HepG2 (cell line): ENCODE measurements around the gene NPHS1. TPM values are rescaled to one million over a fixed set of nuclear protein-coding genes. Genes with fewer than 3 reads are reported as not detected.
A peak's percentile ranks its signal among the peaks of the same experiment; 100 is the strongest.

Experiments used
- ARNT2 ChIP-seq: sonication (generic); formaldehyde crosslinking; IDR thresholded peaks from 2 replicates; pipeline ENCODE4 v1.8.0; 2022; ENCODE audit warnings: mild to moderate bottlenecking, low read depth, missing genetic modification reagents, moderate library complexity
- CCDC6 ChIP-seq: sonication (generic); formaldehyde crosslinking; IDR thresholded peaks from 2 replicates; pipeline ENCODE4 v1.8.1; 2022; ENCODE audit warnings: mild to moderate bottlenecking, missing genetic modification reagents, moderate library complexity
- CREBL2 ChIP-seq: sonication (generic); formaldehyde crosslinking; IDR thresholded peaks from 2 replicates; pipeline ENCODE4 v1.8.1; 2023; ENCODE audit warnings: missing genetic modification reagents, mild to moderate bottlenecking, borderline replicate concordance
- DMAP1 ChIP-seq: IDR thresholded peaks from 2 replicates; pipeline ENCODE4 v1.6.1; 2016
- EP300 ChIP-seq, 3 experiments: sonication (generic) in 1 of 3; formaldehyde crosslinking in 1 of 3; IDR thresholded peaks; 2 replicates each; pipeline versions ENCODE4 v1.5.1 to v1.6.1; 2011 to 2020; ENCODE audit warnings: low read depth in 2 of 3, low read length in 2 of 3, borderline replicate concordance in 1 of 3, improper control_type of control experiment in 1 of 3, mild to moderate bottlenecking in 1 of 3, missing genetic modification reagents in 1 of 3, moderate library complexity in 1 of 3
- GABPB1 ChIP-seq: IDR thresholded peaks from 2 replicates; pipeline ENCODE4 v1.6.1; 2016; ENCODE audit warnings: mild to moderate bottlenecking, missing genetic modification reagents, moderate library complexity, missing compliant biosample characterization
- GPN1 ChIP-seq: sonication (generic); formaldehyde crosslinking; IDR thresholded peaks from 2 replicates; pipeline ENCODE4 v1.5.1; 2020; ENCODE audit warnings: missing genetic modification reagents, borderline replicate concordance
- IKZF1 ChIP-seq: fragments of 450-650 bp; IDR thresholded peaks from 2 replicates; pipeline ENCODE4 v1.7.1; 2016
- KLF6 ChIP-seq: IDR thresholded peaks from 2 replicates; pipeline ENCODE4 v1.8.0; 2016; ENCODE audit warnings: missing biosample characterization, missing genetic modification reagents
- MED1 ChIP-seq: sonication (generic); formaldehyde crosslinking; IDR thresholded peaks from 2 replicates; pipeline ENCODE4 v1.4.0; 2020; ENCODE audit warnings: missing genetic modification reagents
- PAF1 ChIP-seq: IDR thresholded peaks from 2 replicates; pipeline ENCODE4 v1.6.1; 2016; ENCODE audit warnings: missing genetic modification reagents, missing compliant biosample characterization
- PPARG ChIP-seq: conservative IDR thresholded peaks from 2 replicates; pipeline ENCODE4 v1.6.1; 2016; ENCODE audit warnings: missing biosample characterization, missing genetic modification reagents
- RNF2 ChIP-seq: fragments of 450-650 bp; conservative IDR thresholded peaks from 2 replicates; pipeline ENCODE4 v1.6.1; 2016; ENCODE audit warnings: low read depth
- SIN3B ChIP-seq: fragments of 150-350 bp; IDR thresholded peaks from 2 replicates; pipeline ENCODE4 v1.6.1; 2014; ENCODE audit warnings: low read length
- STAG1 ChIP-seq: sonication (generic); formaldehyde crosslinking; IDR thresholded peaks from 2 replicates; pipeline ENCODE4 v1.4.0; 2020; ENCODE audit warnings: missing genetic modification reagents
- TBL1XR1 ChIP-seq: fragments of 150-350 bp; IDR thresholded peaks from 2 replicates; pipeline ENCODE4 v1.6.1; 2014; ENCODE audit warnings: borderline replicate concordance, low read length; ENCODE audit not compliant: partially characterized antibody
- ZFP41 ChIP-seq: sonication (generic); formaldehyde crosslinking; IDR thresholded peaks from 2 replicates; pipeline ENCODE4 v1.4.0; 2020; ENCODE audit warnings: mild to moderate bottlenecking, missing genetic modification reagents, borderline replicate concordance
- ZFY ChIP-seq: sonication (generic); formaldehyde crosslinking; IDR thresholded peaks from 2 replicates; pipeline ENCODE4 v1.4.0; 2020; ENCODE audit warnings: missing genetic modification reagents
- ZKSCAN1 ChIP-seq: fragments of 150-350 bp; IDR thresholded peaks from 2 replicates; pipeline ENCODE4 v1.6.1; 2014; ENCODE audit warnings: low read length
- ZNF121 ChIP-seq: sonication (generic); formaldehyde crosslinking; IDR thresholded peaks from 2 replicates; pipeline ENCODE4 v1.5.0; 2020; ENCODE audit warnings: mild to moderate bottlenecking, missing genetic modification reagents
- ZNF17 ChIP-seq: sonication (generic); formaldehyde crosslinking; IDR thresholded peaks from 2 replicates; pipeline ENCODE4 v1.5.0; 2020; ENCODE audit warnings: mild to moderate bottlenecking, missing genetic modification reagents
- ZNF280B ChIP-seq: sonication (generic); formaldehyde crosslinking; IDR thresholded peaks from 2 replicates; pipeline ENCODE4 v1.5.0; 2020; ENCODE audit warnings: missing genetic modification reagents, mild to moderate bottlenecking, borderline replicate concordance
- ZNF44 ChIP-seq: sonication (generic); formaldehyde crosslinking; IDR thresholded peaks from 2 replicates; pipeline ENCODE4 v1.5.1; 2020; ENCODE audit warnings: mild to moderate bottlenecking, missing genetic modification reagents
- ZNF567 ChIP-seq: sonication (generic); formaldehyde crosslinking; IDR thresholded peaks from 2 replicates; pipeline ENCODE4 v1.8.1; 2023; ENCODE audit warnings: mild to moderate bottlenecking, missing genetic modification reagents, borderline replicate concordance
- ZNF607 ChIP-seq: sonication (generic); formaldehyde crosslinking; IDR thresholded peaks from 2 replicates; pipeline ENCODE4 v1.5.1; 2020; ENCODE audit warnings: missing genetic modification reagents, mild to moderate bottlenecking, borderline replicate concordance
- ZNF7 ChIP-seq: IDR thresholded peaks from 2 replicates; pipeline ENCODE4 v1.6.1; 2016; ENCODE audit warnings: missing biosample characterization, missing genetic modification reagents
- ZNF772 ChIP-seq: sonication (generic); formaldehyde crosslinking; IDR thresholded peaks from 2 replicates; pipeline ENCODE4 v1.5.0; 2020; ENCODE audit warnings: mild to moderate bottlenecking, missing genetic modification reagents
- ZNF83 ChIP-seq: sonication (generic); formaldehyde crosslinking; IDR thresholded peaks from 2 replicates; pipeline ENCODE4 v1.4.0; 2020; ENCODE audit warnings: missing genetic modification reagents, mild to moderate bottlenecking, borderline replicate concordance
- ZSCAN5A ChIP-seq: sonication (generic); formaldehyde crosslinking; IDR thresholded peaks from 2 replicates; pipeline ENCODE4 v1.8.0; 2022; ENCODE audit warnings: mild to moderate bottlenecking, missing genetic modification reagents, borderline replicate concordance
- ZZZ3 ChIP-seq: sonication (generic); formaldehyde crosslinking; IDR thresholded peaks from 2 replicates; pipeline ENCODE4 v1.4.0; 2020; ENCODE audit warnings: missing genetic modification reagents, mild to moderate bottlenecking, borderline replicate concordance
- polyA plus RNA-seq, 8 experiments: library from polyadenylated mRNA; depleted of rRNA in 3 of 8; stranded (reverse) in 7 of 8; unstranded in 1 of 8; fragments of >200 nt; fragmentation: Illumina TruSeq in 4 of 8; extraction: Trizol in 4 of 8; gene quantifications; 2 replicates each; pipeline versions ENCODE4 v1.2.1 to v1.2.3, GENCODE V29; 2011 to 2016; ENCODE audit warnings: low read depth in 4 of 8, missing spikeins in 1 of 8, mixed read lengths in 1 of 8; ENCODE audit not compliant: insufficient read depth in 1 of 8
- total RNA-seq, 5 experiments: library from RNA; depleted of rRNA; stranded (reverse); fragments of >200 nt; fragmentation: Illumina TruSeq; extraction: Trizol; gene quantifications; 2 replicates each; pipeline ENCODE4 v1.2.3, GENCODE V29; 2016; ENCODE audit warnings: low read depth in 1 of 5

Gene NPHS1
- total and polyA plus RNA-seq, 2 of the 13 experiments (the other 11 are each of a cell fraction or from before 2014, with no cell fraction given): not detected

- 0 out of 2 replicates have a peak, but pooled peaks have one; percentile 49 for TF ChIP-seq ZSCAN5A
- peak; percentile 90; the same call in 1 of the 2 replicates for TF ChIP-seq ZNF280B (CRISPR knock-in tag)
- peak; percentile 98 for TF ChIP-seq ZNF83 (CRISPR knock-in tag)
- peak; percentile 100 for TF ChIP-seq KLF6 (CRISPR knock-in tag)
- no peak for TF ChIP-seq DMAP1 (CRISPR knock-in tag)
- TF ChIP-seq CCDC6 (CRISPR knock-in tag): peak; percentile 85
- peak; percentile 89 for TF ChIP-seq ARNT2 (CRISPR knock-in tag)
- TF ChIP-seq ZNF607 (CRISPR knock-in tag): peak; percentile 95; the same call in 1 of the 2 replicates
- TF ChIP-seq PAF1 (CRISPR knock-in tag): no peak
- TF ChIP-seq EP300 (IDR thresholded peaks at IDR 0.05; ENCODE audit: low read depth in 2 of 2, low read length in 2 of 2): no peak
- TF ChIP-seq EP300 (CRISPR knock-in tag; IDR thresholded peaks at IDR 0.05; ENCODE audit: borderline replicate concordance): 0 out of 2 replicates have a peak, but pooled peaks have one; percentile 22
- TF ChIP-seq GABPB1 (CRISPR knock-in tag): peak; percentile 49; the same call in 1 of the 2 replicates
- peak; percentile 16; the same call in 1 of the 2 replicates for TF ChIP-seq STAG1
- TF ChIP-seq ZZZ3 (CRISPR knock-in tag): no peak
- TF ChIP-seq ZKSCAN1: no peak
- TF ChIP-seq ZFP41 (CRISPR knock-in tag): peak; percentile 41; the same call in 1 of the 2 replicates
- TF ChIP-seq GPN1: peak; percentile 77; the same call in 1 of the 2 replicates
- peak; percentile 33; the same call in 1 of the 2 replicates for TF ChIP-seq ZFY (CRISPR knock-in tag)
- TF ChIP-seq RNF2: no peak
- TF ChIP-seq ZNF44 (CRISPR knock-in tag): peak; percentile 85; the same call in 1 of the 2 replicates
- TF ChIP-seq PPARG (CRISPR knock-in tag): peak; percentile 79
- peak; percentile 87; the same call in 1 of the 2 replicates for TF ChIP-seq ZNF567
- peak; percentile 93 for TF ChIP-seq ZNF772
- TF ChIP-seq MED1 (CRISPR knock-in tag): peak; percentile 59
- TF ChIP-seq CREBL2: 0 out of 2 replicates have a peak, but pooled peaks have one; percentile 63
- TF ChIP-seq ZNF7: peak; percentile 53; the same call in 1 of the 2 replicates
- TF ChIP-seq ZNF121 (CRISPR knock-in tag): peak; percentile 39; the same call in 1 of the 2 replicates
- TF ChIP-seq TBL1XR1: no peak
- TF ChIP-seq IKZF1: no peak
- no peak for TF ChIP-seq SIN3B
- TF ChIP-seq ZNF17: peak; percentile 71; the same call in 1 of the 2 replicates
Measured at GRCh38 chr19:35828692-35829301, 23.5 kb downstream of the NPHS1 start (continued).
